NB4 (cell line): ENCODE measurements around the gene OTUD3.

Source experiments
- MYC ChIP-seq: IDR thresholded peaks from 2 replicates; pipeline ENCODE4 v1.6.1; 2011; ENCODE audit warnings: low read depth, low read length
- POLR2A ChIP-seq: IDR thresholded peaks from 2 replicates; pipeline ENCODE4 v1.6.1; 2011; ENCODE audit warnings: mild to moderate bottlenecking; ENCODE audit not compliant: insufficient read length; ENCODE audit errors: extremely low read depth
- TF ChIP-seq, protein P1 (sequence below): IDR thresholded peaks from one replicate; pipeline ENCODE4 v1.5.1; 2012; ENCODE audit warnings: low read depth, low read length

DNA sequence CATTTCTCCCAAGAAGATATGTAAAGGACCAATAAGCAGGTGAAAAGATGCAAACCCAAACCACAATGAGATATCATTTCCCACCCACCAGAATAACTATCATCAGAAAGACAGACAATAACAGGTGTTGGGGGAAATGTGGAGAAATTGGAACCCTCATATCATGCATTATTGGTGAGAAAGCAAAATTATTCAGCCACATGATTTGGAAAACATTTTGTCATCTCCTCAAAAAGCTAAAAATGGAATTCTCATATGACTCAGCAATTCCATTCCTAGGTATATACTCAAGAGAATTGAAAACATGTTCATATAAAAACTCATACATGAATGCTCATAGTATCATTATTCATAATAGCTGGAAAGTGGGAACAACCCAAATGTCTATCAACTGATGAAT is 42.0 kb upstream of the OTUD3 start:
- TF ChIP-seq, protein P1, sequence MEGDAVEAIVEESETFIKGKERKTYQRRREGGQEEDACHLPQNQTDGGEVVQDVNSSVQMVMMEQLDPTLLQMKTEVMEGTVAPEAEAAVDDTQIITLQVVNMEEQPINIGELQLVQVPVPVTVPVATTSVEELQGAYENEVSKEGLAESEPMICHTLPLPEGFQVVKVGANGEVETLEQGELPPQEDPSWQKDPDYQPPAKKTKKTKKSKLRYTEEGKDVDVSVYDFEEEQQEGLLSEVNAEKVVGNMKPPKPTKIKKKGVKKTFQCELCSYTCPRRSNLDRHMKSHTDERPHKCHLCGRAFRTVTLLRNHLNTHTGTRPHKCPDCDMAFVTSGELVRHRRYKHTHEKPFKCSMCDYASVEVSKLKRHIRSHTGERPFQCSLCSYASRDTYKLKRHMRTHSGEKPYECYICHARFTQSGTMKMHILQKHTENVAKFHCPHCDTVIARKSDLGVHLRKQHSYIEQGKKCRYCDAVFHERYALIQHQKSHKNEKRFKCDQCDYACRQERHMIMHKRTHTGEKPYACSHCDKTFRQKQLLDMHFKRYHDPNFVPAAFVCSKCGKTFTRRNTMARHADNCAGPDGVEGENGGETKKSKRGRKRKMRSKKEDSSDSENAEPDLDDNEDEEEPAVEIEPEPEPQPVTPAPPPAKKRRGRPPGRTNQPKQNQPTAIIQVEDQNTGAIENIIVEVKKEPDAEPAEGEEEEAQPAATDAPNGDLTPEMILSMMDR = no peak
- no peak for TF ChIP-seq POLR2A
- TF ChIP-seq MYC = no peak
